ENCODE measurements around the gene CPA3.

The CPA3 gene, protein sequence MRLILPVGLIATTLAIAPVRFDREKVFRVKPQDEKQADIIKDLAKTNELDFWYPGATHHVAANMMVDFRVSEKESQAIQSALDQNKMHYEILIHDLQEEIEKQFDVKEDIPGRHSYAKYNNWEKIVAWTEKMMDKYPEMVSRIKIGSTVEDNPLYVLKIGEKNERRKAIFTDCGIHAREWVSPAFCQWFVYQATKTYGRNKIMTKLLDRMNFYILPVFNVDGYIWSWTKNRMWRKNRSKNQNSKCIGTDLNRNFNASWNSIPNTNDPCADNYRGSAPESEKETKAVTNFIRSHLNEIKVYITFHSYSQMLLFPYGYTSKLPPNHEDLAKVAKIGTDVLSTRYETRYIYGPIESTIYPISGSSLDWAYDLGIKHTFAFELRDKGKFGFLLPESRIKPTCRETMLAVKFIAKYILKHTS

DNA sequence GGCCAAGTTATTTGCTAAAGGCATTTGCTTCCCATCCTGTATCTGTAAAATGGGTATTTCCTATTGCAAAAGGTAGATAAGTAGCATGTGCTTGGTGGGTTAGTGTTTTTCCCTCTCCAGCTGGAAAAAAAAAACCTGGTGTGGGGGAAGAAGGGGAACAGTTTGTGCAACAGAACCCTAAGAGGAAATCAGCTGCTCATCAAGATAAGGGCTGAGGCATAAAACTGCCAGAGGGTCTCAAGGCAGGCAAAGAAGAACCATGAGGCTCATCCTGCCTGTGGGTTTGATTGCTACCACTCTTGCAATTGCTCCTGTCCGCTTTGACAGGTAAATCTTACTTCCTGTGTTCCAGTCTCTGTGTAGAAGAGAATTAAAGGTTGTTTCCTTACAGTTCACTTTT is at the start of gene CPA3:
Gene CPA3 (plus strand): TSS at position 248 of the 400 bp plus-strand sequence. CDS start 12 bp downstream, at position 260.
- no peak for DNase-seq

GRCh38 chr3:148815316-148816110 is 49.6 kb upstream of the CPA3 start:
- no peak for DNase-seq

- DNase-seq = no peak
Observed at GRCh38 chr3:148816427-148816826, 48.7 kb upstream of the CPA3 start.

- DNase-seq = no peak
Observed at GRCh38 chr3:148816981-148817525, 48.0 kb upstream of the CPA3 start.

DNA sequence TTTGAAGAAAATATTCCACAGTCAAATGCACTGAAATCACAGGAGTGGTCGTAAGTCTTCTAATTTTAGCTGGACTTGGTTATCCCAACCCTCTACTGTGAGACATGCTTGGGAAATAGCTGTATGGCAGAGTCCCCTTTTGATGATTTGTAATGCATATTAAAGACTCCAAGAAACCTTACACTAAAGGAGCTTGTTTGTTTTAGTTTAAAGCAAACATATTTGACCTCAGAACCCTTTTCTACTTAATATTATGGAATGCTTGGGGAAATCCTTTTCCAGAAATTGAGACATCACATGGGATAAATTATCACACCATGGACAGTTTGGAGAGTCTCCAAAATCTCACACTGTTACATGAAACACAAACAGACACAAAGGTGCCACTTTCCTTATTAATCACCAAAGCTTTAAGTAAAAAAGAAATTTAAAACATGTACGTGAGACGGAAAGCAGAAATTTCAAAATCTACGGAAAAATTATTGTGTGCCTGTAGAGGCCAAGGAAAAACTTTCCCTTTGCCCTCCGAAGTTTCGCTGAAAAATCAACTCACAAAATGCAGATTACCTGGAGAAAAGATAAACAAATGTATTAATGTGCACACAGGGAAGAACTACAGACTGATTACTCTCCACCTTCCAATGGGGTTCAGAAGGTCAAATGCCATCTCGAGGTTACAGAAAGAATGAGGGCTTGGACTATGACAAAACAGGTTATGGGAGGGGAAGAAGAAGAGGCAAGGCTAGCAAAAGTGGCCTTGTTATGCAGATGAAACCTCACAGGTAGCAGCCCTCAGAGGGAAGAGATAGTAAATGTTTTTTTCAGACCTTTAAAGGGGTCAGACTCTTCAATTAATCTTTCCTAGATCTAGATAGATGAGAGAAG is 44.5 kb upstream of the CPA3 start:
- no peak for DNase-seq

- DNase-seq = no peak
Observed at GRCh38 chr3:148823026-148823425, 42.1 kb upstream of the CPA3 start.

DNA sequence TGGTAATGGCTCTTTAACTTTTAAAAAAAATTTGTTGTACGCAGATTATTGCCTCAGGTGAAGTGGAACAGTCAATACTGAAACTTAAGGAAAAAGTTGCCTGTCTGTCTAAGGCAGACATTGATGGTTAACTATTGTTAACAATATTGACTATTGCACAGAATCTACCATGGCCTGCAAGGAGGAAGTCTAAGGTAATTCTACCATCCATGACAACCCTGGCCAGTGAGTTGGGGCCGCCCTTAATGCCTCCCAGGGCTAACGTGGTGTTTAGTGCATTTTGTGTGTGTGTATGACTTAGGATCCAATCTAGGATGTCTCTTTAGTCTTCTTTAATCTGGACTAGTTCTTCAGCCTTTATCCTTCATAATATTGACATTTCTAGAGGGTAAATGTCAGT is 39.6 kb upstream of the CPA3 start:
- DNase-seq = no peak

DNA sequence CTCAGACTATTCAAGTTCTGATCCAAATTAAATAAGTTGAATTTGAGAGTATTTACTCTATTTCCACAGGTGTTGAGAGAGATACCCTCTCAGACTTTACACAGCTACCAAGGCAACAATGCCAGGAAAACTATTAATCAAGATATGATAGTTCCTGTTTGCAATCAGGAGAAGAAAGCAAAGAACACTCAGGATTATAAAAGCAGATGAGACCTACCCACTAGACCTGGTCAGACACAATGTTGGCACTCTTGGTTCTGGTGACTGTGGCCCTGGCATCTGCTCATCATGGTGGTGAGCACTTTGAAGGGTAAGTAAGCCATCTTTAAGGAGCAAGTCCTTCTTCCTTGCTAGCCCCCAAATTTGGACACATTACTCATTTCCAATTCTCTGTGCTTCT is 37.5 kb upstream of the CPA3 start, which contains the start of gene CPB1:
Gene CPB1 (plus strand): TSS at position 227 of the 400 bp plus-strand sequence. CDS start 13 bp downstream, at position 240.
- no peak for DNase-seq

- DNase-seq = no peak
Observed at GRCh38 chr3:148828136-148828690, 36.9 kb upstream of the CPA3 start.

DNA sequence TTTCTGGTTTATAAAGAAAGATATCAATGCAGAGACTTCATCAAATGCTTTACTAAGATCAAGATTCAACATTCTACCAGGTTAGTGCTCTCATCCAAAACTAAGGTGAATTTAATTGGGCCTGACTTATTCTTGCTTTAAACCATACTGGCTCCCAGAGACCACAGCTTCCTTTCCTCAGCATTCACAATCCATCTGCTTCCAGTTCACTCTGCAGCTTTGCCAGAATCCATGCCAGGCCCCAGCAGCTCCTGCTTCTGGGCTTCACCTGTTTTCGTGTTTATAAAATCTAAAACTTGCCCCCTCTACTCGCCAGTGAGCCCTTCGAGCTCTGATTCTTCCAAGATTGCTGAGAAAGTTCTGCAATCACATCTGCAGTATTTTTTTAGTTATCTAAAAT is 35.2 kb upstream of the CPA3 start:
- no peak for DNase-seq

- DNase-seq = no peak
Observed at GRCh38 chr3:148833223-148833622, 31.9 kb upstream of the CPA3 start.

DNA sequence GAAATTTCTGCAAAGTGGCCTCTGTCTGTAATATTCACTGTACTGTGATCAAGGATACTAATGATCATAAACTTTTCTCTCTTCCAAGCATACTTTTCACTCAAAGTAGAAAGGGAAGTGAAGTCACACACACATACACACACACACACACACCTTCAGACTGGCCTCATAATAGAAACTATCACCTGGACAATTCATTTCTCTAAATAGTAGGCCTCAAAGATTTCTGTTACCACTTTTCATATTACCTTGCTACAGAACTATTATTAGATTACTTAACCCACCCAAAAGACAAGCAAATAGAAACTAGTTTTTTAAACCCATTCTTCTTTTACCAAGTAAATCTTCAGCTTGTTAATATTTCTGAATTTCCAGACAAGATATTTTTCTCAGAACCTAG is 25.3 kb upstream of the CPA3 start:
- DNase-seq = no peak

GRCh38 chr3:148840451-148840850 is 24.6 kb upstream of the CPA3 start:
- DNase-seq = no peak

GRCh38 chr3:148845756-148846395 is 19.2 kb upstream of the CPA3 start:
- no peak for DNase-seq

- no peak for DNase-seq
Observed at GRCh38 chr3:148847351-148847750, 17.7 kb upstream of the CPA3 start.

DNA sequence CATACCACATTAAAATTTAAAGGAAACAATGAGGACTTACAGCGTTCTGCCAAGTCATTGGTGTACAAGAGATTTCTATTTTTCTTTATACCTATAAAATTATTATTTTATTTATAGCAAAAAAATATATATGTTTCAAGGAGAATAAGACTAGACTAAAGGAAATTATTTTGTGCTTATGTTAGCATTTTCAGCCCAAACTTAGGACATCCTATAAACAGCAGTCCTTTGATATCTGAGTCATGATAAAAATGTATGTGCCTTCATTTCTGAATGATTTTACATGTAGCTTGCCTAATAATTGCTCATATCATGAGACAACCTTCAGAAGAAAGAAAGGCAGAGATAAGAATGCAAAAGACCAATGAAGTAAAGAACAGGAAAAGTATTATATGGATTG is 16.7 kb upstream of the CPA3 start:
- DNase-seq = no peak

DNA sequence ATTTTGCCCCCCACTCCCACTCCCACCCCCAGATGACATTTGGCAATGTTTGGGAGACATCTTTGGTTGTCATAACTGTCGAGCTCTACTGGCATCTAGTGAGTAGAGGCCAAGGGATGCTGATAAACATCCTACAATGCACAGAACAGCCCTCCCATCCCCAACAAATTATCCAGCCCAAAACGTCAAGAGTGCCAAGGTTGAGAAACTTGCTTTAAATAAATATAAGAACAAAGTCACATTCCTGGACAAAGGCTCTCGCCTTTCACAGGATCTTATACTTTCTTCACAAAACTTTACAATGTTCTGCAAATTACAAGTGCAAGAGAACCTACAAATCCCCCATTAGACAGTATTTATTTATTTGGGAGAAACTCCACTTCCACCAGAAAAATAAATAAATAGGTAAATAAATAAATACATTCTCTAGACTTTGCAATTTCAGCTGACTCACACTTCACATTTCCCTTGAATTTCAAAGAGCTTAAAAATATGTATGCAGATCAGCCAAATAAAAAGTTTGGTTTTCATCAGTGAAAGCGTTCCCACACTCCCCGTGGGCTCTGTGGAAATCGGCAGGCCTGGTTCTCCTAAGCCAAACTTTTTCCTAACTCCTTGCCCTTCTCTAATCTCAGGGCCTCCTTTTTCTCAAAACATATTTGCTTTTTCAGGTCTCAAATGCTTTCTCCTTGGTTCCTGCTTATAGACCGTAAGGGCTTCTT is 12.7 kb upstream of the CPA3 start:
- no peak for DNase-seq

DNA sequence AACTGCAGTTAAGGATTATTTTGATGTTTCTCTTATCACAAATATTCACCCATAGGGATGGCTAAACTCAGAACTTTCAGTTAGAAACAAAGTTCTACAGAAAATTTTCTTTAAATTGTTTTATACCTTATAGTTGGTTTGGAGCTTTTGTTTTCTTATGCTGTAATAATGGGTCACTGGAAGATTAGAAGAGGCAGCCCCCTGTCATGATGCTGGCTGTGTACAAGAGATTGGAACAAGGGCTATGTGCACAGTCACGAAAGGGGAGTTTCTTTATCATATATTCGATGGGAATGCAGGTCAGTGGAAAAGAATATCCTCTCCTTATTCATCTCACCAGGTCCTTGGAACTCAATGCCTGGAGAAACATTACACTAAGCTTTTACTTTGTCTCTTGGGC is 12.0 kb upstream of the CPA3 start:
- DNase-seq = no peak

DNA sequence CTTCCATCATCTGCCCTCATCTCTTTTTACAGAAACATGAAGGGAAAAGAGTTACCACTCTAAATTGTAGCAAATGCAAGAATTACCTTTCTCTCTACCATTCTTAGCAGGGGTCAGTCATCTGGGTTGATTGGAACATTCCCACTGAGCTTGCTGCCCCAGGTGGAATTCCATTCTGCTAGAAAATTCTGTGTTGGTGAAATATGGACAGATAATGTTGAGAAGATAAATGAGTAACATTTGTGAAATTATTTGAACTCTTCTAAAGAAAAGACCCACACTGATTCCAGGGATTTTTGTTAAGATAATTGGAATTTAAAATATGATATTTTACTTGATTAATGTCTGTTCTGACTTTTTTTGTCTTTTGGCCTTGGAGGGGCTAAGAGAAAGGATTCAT is 11.0 kb upstream of the CPA3 start:
- no peak for DNase-seq

- DNase-seq = no peak
Observed at GRCh38 chr3:148856384-148856783, 8.7 kb upstream of the CPA3 start.

DNA sequence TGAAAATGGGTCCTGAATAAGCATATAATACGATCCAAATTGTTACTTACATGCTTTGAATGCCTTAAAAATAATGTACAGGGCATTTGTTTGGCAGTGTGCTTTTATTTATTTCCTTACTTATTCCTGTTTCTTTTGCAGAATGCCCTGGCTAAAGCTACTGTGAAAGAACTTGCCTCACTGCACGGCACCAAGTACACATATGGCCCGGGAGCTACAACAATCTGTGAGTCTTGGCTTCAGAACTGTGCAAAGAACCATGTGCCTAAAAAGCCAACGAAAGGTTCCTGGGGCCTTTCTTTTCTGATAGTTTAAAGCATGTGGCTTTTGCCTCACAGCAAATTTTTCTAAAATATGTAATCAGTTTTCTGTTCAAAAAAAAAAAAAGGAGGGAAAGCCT is 7.8 kb upstream of the CPA3 start:
- DNase-seq = no peak
